ENCODE results near the gene MTHFD1L. TPM values are rescaled to one million over a fixed set of nuclear protein-coding genes. Genes with fewer than 3 reads are reported as not detected.

The MTHFD1L gene
- total and polyA plus RNA-seq, 2 of the 4 experiments (the other 2 are of a cell fraction): 43.5 to 53.2 TPM

DNA sequence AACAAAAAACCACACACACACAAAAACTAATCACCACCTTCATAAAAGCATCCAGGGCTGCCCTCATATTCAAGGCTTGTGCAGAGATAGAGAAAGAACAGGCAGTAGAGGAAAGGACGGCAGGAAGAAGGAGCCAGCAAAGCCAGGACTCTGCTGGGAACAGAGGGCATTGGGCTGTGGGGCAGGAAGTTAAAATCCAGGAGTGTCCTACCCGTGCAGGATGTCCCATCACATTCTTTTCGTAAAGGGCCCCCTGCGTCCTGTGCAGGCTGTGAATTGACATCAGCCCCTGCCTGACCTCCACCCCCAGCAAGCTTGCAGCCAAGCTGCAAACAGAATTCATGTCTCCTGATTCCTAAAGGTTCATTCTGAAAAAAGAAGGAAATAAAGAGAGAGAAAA lies 277.8 kb downstream of the MTHFD1L start:
- Histone ChIP-seq H3K4me2 (ENCODE audit: low read depth, low read length) (no peak overlapping the region), H2AK9ac (replicated peaks; ENCODE audit: low read depth, low read length, poor library complexity) (no peak overlapping the region), H3K4me1 (ENCODE audit: control insufficient read depth, insufficient read depth, low read length) (no peaks in the 10 kb centered on the region), H2AK5ac (ENCODE audit: low read depth, low read length) (no peak overlapping the region), H3K36me3 (ENCODE audit: control insufficient read depth, insufficient read depth, low read length) (no peaks in the 10 kb centered on the region), H3K56ac (ENCODE audit: extremely low read depth, insufficient read depth, low read length) (no peak overlapping the region), H2AFZ (replicated peaks; ENCODE audit: low read length, poor library complexity) (no peak overlapping the region), H2BK20ac (ENCODE audit: low read depth, low read length) (no peak overlapping the region), H2BK15ac (ENCODE audit: low read depth, low read length) (no peak overlapping the region), H3K18ac (ENCODE audit: low read depth, low read length) (no peak overlapping the region), H3K9me3 (ENCODE audit: control insufficient read depth, insufficient read depth, low read length) (0 out of 2 replicates have a peak, but pooled peaks cover 2% of the 10 kb centered on the region), H2BK5ac (ENCODE audit: low read depth, low read length, poor library complexity, severe bottlenecking) (no peak overlapping the region), H3K4me3 (ENCODE audit: insufficient read depth, low read depth, low read length) (no peak overlapping the region), H3K9ac (ENCODE audit: low read depth, low read length) (no peak overlapping the region), H4K91ac (ENCODE audit: insufficient read depth, low read depth, low read length) (no peak overlapping the region), H3K23ac (ENCODE audit: low read depth, low read length) (no peak overlapping the region; the same call in 1 of the 2 replicates), H4K20me1 (ENCODE audit: insufficient read depth, low read length) (no peaks in the 10 kb centered on the region), H3K27me3 (ENCODE audit: control insufficient read depth, insufficient read depth, low read length) (peaks cover 2% of the 10 kb centered on the region; the same call in 1 of the 2 replicates), H4K5ac (ENCODE audit: low read depth, low read length) (no peak overlapping the region), H4K8ac (ENCODE audit: low read depth in 2 of 2, low read length in 2 of 2) (no peak overlapping the region), H3K4ac (ENCODE audit: low read depth, low read length) (no peak overlapping the region), H2BK120ac (ENCODE audit: low read depth, low read length) (no peak overlapping the region), H3K9me1 (ENCODE audit: insufficient read depth, low read length) (no peaks in the 10 kb centered on the region), H3K14ac (replicated peaks; ENCODE audit: low read depth, low read length) (no peak overlapping the region), H3K27ac (ENCODE audit: insufficient read depth, low read length) (no peak overlapping the region), H3K79me1 (ENCODE audit: low read depth in 1 of 2, low read length in 2 of 2) (no peaks in the 10 kb centered on the region)
- ChIA-PET POLR2A (ENCODE audit: unreplicated experiment) (no interaction called here), CTCF (interaction anchor here (1.4 kb wide), 1 partner anchor 181 kb away, joined by 3 read pairs; no protein-coding TSS in a partner anchor)
- no peak for DNase-seq
- ATAC-seq (ENCODE audit: low read depth): no peak
- intact Hi-C loops (cut with micrococcal nuclease) (no loop called here), dilution Hi-C loops (cut with HindIII; ENCODE audit: low sequenced_read_pairs, unreplicated experiment) (no loop called here), in situ Hi-C loops (cut with MboI; ENCODE audit: low sequenced_read_pairs) (no loop called here)
- BruUV-seq (replicated peaks): no TSS peak
- no CpG with 5 or more reads among the region's 4 CpGs for WGBS, 2 experiments (ENCODE audit: extremely low coverage in 2 of 2, insufficient read length in 1 of 2)
- TF ChIP-seq CHD1 (IDR thresholded peaks at IDR 0.05; ENCODE audit: low read depth, low read length) (no peak), NFE2L2 (IDR thresholded peaks at IDR 0.05; ENCODE audit: low read depth, low read length) (no peak), POLR2A (IDR thresholded peaks at IDR 0.05; ENCODE audit: low read depth, low read length) (no peak), BHLHE40 (IDR thresholded peaks at IDR 0.05; ENCODE audit: low read depth, low read length) (no peak), RFX5 (IDR thresholded peaks at IDR 0.05; ENCODE audit: low read depth, low read length) (no peak), MAFK (IDR thresholded peaks at IDR 0.05; ENCODE audit: low read depth, low read length) (no peak), CEBPB (IDR thresholded peaks at IDR 0.05; ENCODE audit: low read depth, low read length) (no peak), FOS (IDR thresholded peaks at IDR 0.05; ENCODE audit: low read depth, low read length) (no peak), SMC3 (IDR thresholded peaks at IDR 0.05; ENCODE audit: low read depth, low read length) (no peak), RCOR1 (IDR thresholded peaks at IDR 0.05; ENCODE audit: insufficient replicate concordance, low read length) (no peak)
- TF ChIP-seq, protein P1, sequence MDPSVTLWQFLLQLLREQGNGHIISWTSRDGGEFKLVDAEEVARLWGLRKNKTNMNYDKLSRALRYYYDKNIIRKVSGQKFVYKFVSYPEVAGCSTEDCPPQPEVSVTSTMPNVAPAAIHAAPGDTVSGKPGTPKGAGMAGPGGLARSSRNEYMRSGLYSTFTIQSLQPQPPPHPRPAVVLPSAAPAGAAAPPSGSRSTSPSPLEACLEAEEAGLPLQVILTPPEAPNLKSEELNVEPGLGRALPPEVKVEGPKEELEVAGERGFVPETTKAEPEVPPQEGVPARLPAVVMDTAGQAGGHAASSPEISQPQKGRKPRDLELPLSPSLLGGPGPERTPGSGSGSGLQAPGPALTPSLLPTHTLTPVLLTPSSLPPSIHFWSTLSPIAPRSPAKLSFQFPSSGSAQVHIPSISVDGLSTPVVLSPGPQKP (IDR thresholded peaks at IDR 0.05; ENCODE audit: borderline replicate concordance, low read depth, low read length): no peak
- TF ChIP-seq, protein P2, sequence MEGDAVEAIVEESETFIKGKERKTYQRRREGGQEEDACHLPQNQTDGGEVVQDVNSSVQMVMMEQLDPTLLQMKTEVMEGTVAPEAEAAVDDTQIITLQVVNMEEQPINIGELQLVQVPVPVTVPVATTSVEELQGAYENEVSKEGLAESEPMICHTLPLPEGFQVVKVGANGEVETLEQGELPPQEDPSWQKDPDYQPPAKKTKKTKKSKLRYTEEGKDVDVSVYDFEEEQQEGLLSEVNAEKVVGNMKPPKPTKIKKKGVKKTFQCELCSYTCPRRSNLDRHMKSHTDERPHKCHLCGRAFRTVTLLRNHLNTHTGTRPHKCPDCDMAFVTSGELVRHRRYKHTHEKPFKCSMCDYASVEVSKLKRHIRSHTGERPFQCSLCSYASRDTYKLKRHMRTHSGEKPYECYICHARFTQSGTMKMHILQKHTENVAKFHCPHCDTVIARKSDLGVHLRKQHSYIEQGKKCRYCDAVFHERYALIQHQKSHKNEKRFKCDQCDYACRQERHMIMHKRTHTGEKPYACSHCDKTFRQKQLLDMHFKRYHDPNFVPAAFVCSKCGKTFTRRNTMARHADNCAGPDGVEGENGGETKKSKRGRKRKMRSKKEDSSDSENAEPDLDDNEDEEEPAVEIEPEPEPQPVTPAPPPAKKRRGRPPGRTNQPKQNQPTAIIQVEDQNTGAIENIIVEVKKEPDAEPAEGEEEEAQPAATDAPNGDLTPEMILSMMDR (conservative IDR thresholded peaks at IDR 0.05; ENCODE audit: low read depth, low read length): no peak
